IMR-90 (cell line): ENCODE measurements around the gene NRCAM. TPM values are rescaled to one million over a fixed set of nuclear protein-coding genes. Genes with fewer than 3 reads are reported as not detected.

Experiments used
- ATAC-seq: fragments of 200-7000 bp; cut with Tn5 transposase; 2 replicates; pipeline ENCODE4 v1.9.1; 2020; ENCODE audit warnings: low read depth, mild to moderate bottlenecking, moderate library complexity
- BruUV-seq: library from RNA; stranded (reverse); fragments of 400-500 nt; replicated peaks from 2 replicates; lab custom pipeline; 2021; lab: Mats Ljungman, UMichigan
- CTCF ChIA-PET: fragments of 300-600 bp; formaldehyde crosslinking; extraction: SDS; loops from one replicate; lab custom pipeline; 2021; ENCODE audit warnings: antibody characterized with exemption; lab: Yijun Ruan, JAX
- POLR2A ChIA-PET: fragments of 300-600 bp; sonication (Branson Sonifier 250); formaldehyde crosslinking; loops from one replicate; lab custom pipeline; 2022; ENCODE audit warnings: antibody characterized with exemption; ENCODE audit not compliant: unreplicated experiment; lab: Charles Lee
- DNase-seq: peaks from one replicate; pipeline ENCODE4 v3.0.0; 2013
- H2AFZ ChIP-seq: replicated peaks from 2 replicates; pipeline ENCODE3; 2013; ENCODE audit warnings: low read length, mild to moderate bottlenecking; ENCODE audit not compliant: poor library complexity
- H2AK5ac ChIP-seq: 2 replicates; pipeline ENCODE4 v1.6.1; 2013; ENCODE audit warnings: low read depth, low read length, inconsistent platforms
- H2AK9ac ChIP-seq: replicated peaks from 2 replicates; pipeline ENCODE3; 2013; ENCODE audit warnings: mild to moderate bottlenecking, low read depth, low read length, moderate library complexity; ENCODE audit not compliant: poor library complexity
- H2BK120ac ChIP-seq: 2 replicates; pipeline ENCODE4 v1.6.1; 2013; ENCODE audit warnings: low read depth, low read length, inconsistent platforms
- H2BK15ac ChIP-seq: 3 replicates; pipeline ENCODE4 v1.6.1; 2013; ENCODE audit warnings: low read depth, low read length, inconsistent platforms
- H2BK20ac ChIP-seq: 2 replicates; pipeline ENCODE4 v1.6.1; 2013; ENCODE audit warnings: low read depth, mild to moderate bottlenecking, inconsistent platforms, low read length, moderate library complexity
- H2BK5ac ChIP-seq: 2 replicates; pipeline ENCODE4 v1.6.1; 2013; ENCODE audit warnings: mild to moderate bottlenecking, low read depth, low read length, inconsistent platforms; ENCODE audit not compliant: poor library complexity, severe bottlenecking
- H3K14ac ChIP-seq: replicated peaks from 2 replicates; pipeline ENCODE4 v1.6.1; 2013; ENCODE audit warnings: low read depth, low read length, inconsistent platforms
- H3K18ac ChIP-seq: 2 replicates; pipeline ENCODE4 v1.6.1; 2013; ENCODE audit warnings: low read depth, low read length, control low read depth
- H3K23ac ChIP-seq: 2 replicates; pipeline ENCODE4 v1.6.1; 2013; ENCODE audit warnings: low read depth, low read length, inconsistent platforms
- H3K27ac ChIP-seq: 2 replicates; pipeline ENCODE4 v1.5.1; 2013; ENCODE audit warnings: mild to moderate bottlenecking, control low read depth, low read length; ENCODE audit not compliant: insufficient read depth
- H3K27me3 ChIP-seq: 2 replicates; pipeline ENCODE4 v1.6.1; 2013; ENCODE audit warnings: low read length; ENCODE audit not compliant: control insufficient read depth, insufficient read depth
- H3K36me3 ChIP-seq: 2 replicates; pipeline ENCODE4 v1.6.1; 2013; ENCODE audit warnings: low read length, mixed read lengths; ENCODE audit not compliant: control insufficient read depth, insufficient read depth
- H3K4ac ChIP-seq: 2 replicates; pipeline ENCODE4 v1.6.1; 2013; ENCODE audit warnings: low read depth, low read length, inconsistent platforms
- H3K4me1 ChIP-seq: 2 replicates; pipeline ENCODE4 v1.6.1; 2013; ENCODE audit warnings: low read length, mixed read lengths; ENCODE audit not compliant: control insufficient read depth, insufficient read depth
- H3K4me2 ChIP-seq: 2 replicates; pipeline ENCODE4 v1.6.1; 2013; ENCODE audit warnings: low read depth, mild to moderate bottlenecking, control low read depth, low read length, moderate library complexity
- H3K4me3 ChIP-seq: 2 replicates; pipeline ENCODE4 v1.5.1; 2013; ENCODE audit warnings: low read depth, mild to moderate bottlenecking, control low read depth, low read length, moderate library complexity; ENCODE audit not compliant: insufficient read depth
- H3K56ac ChIP-seq: 2 replicates; pipeline ENCODE4 v1.6.1; 2013; ENCODE audit warnings: low read length, inconsistent platforms; ENCODE audit not compliant: insufficient read depth; ENCODE audit errors: extremely low read depth
- H3K79me1 ChIP-seq, 2 experiments: 2 replicates each; pipeline ENCODE4 v1.6.1; 2013; ENCODE audit warnings: low read length in 2 of 2, inconsistent platforms in 1 of 2, low read depth in 1 of 2
- H3K9ac ChIP-seq: 2 replicates; pipeline ENCODE4 v1.6.1; 2013; ENCODE audit warnings: low read depth, low read length, control low read depth
- H3K9me1 ChIP-seq: 2 replicates; pipeline ENCODE4 v1.6.1; 2013; ENCODE audit warnings: low read length, inconsistent platforms; ENCODE audit not compliant: insufficient read depth
- H3K9me3 ChIP-seq: 2 replicates; pipeline ENCODE4 v1.6.1; 2013; ENCODE audit warnings: low read length; ENCODE audit not compliant: control insufficient read depth, insufficient read depth
- H4K20me1 ChIP-seq: 2 replicates; pipeline ENCODE4 v1.6.1; 2013; ENCODE audit warnings: low read length, inconsistent platforms; ENCODE audit not compliant: insufficient read depth
- H4K5ac ChIP-seq: 2 replicates; pipeline ENCODE4 v1.6.1; 2013; ENCODE audit warnings: mild to moderate bottlenecking, low read depth, low read length, control low read depth
- H4K8ac ChIP-seq, 2 experiments: 2 replicates each; pipeline ENCODE4 v1.6.1; 2013; ENCODE audit warnings: low read depth in 2 of 2, low read length in 2 of 2, control low read depth in 1 of 2, inconsistent platforms in 1 of 2
- H4K91ac ChIP-seq: 2 replicates; pipeline ENCODE4 v1.6.1; 2013; ENCODE audit warnings: low read depth, low read length, inconsistent platforms; ENCODE audit not compliant: insufficient read depth
- BHLHE40 ChIP-seq: fragments of 150-350 bp; IDR thresholded peaks from 2 replicates; pipeline ENCODE4 v1.6.1; 2016; ENCODE audit warnings: mild to moderate bottlenecking, low read depth, low read length
- CEBPB ChIP-seq: IDR thresholded peaks from 2 replicates; pipeline ENCODE4 v1.6.1; 2012; ENCODE audit warnings: low read depth, low read length, improper control_type of control experiment
- CHD1 ChIP-seq: IDR thresholded peaks from 2 replicates; pipeline ENCODE4 v1.6.1; 2012; ENCODE audit warnings: low read depth, low read length, improper control_type of control experiment
- FOS ChIP-seq: fragments of 150-350 bp; IDR thresholded peaks from 2 replicates; pipeline ENCODE4 v1.6.1; 2016; ENCODE audit warnings: low read depth, low read length
- MAFK ChIP-seq: IDR thresholded peaks from 2 replicates; pipeline ENCODE4 v1.6.1; 2012; ENCODE audit warnings: low read depth, low read length, improper control_type of control experiment
- MAZ ChIP-seq: IDR thresholded peaks from 2 replicates; pipeline ENCODE4 v1.6.1; 2012; ENCODE audit warnings: low read depth, mild to moderate bottlenecking, low read length, improper control_type of control experiment, moderate library complexity, borderline replicate concordance
- NFE2L2 ChIP-seq: fragments of 150-350 bp; IDR thresholded peaks from 2 replicates; pipeline ENCODE4 v1.6.1; 2016; ENCODE audit warnings: low read depth, mild to moderate bottlenecking, low read length
- POLR2A ChIP-seq: IDR thresholded peaks from 2 replicates; pipeline ENCODE4 v1.6.1; 2012; ENCODE audit warnings: mild to moderate bottlenecking, low read depth, low read length
- RAD21 ChIP-seq: IDR thresholded peaks from 2 replicates; pipeline ENCODE4 v1.6.1; 2012; ENCODE audit warnings: low read length, improper control_type of control experiment
- RCOR1 ChIP-seq: IDR thresholded peaks from 2 replicates; pipeline ENCODE4 v1.6.1; 2012; ENCODE audit warnings: mild to moderate bottlenecking, low read length, improper control_type of control experiment; ENCODE audit not compliant: insufficient replicate concordance
- RFX5 ChIP-seq: IDR thresholded peaks from 2 replicates; pipeline ENCODE4 v1.8.0; 2012; ENCODE audit warnings: low read depth, mild to moderate bottlenecking, low read length, moderate library complexity
- SMC3 ChIP-seq: fragments of 150-350 bp; IDR thresholded peaks from 2 replicates; pipeline ENCODE4 v1.6.1; 2016; ENCODE audit warnings: low read depth, mild to moderate bottlenecking, antibody characterized with exemption, low read length, moderate library complexity
- WGBS, 2 experiments: methylation state at CpG; one replicate each; pipeline versions ENCODE4 v1.1.5 to v1.1.7; 2013; ENCODE audit warnings: missing lambda C conversion rate in 2 of 2; ENCODE audit not compliant: insufficient read length in 1 of 2; ENCODE audit errors: extremely low coverage in 2 of 2; 5-methylcytosine and 5-hydroxymethylcytosine counted together
- dilution Hi-C: fragments of 300-500 bp; cut with HindIII; formaldehyde crosslinking; loops from one replicate; pipeline ENCODE4 v1.14.3; 2018; ENCODE audit warnings: low sequenced_read_pairs; ENCODE audit not compliant: unreplicated experiment
- in situ Hi-C: fragments of 300-500 bp; cut with MboI; formaldehyde crosslinking; loops from 3 replicates; pipeline ENCODE4 v1.14.3; 2019; ENCODE audit warnings: low sequenced_read_pairs, inconsistent platforms, mixed read lengths
- intact Hi-C: fragments of 100-400 bp; cut with micrococcal nuclease; formaldehyde crosslinking; loops from 2 replicates; pipeline ENCODE4 v1.10.0; 2022
- polyA plus RNA-seq, 3 experiments: library from polyadenylated mRNA; depleted of rRNA; stranded (reverse); fragments of >200 nt; gene quantifications; 2 replicates each; pipeline ENCODE4 v1.2.3, GENCODE V29; 2012; ENCODE audit warnings: low replicate concordance in 1 of 3
- total RNA-seq: library from RNA; depleted of rRNA; stranded (reverse); fragments of >200 nt; gene quantifications from 2 replicates; pipeline ENCODE4 v1.2.3, GENCODE V29; 2012
- TF ChIP-seq, protein P1 (sequence below): conservative IDR thresholded peaks from 2 replicates; pipeline ENCODE4 v1.5.1; 2012; ENCODE audit warnings: mild to moderate bottlenecking, low read depth, low read length, improper control_type of control experiment

Gene NRCAM
- total and polyA plus RNA-seq, 2 of the 4 experiments (the other 2 are of a cell fraction): 0.46 to 1.1 TPM

DNA sequence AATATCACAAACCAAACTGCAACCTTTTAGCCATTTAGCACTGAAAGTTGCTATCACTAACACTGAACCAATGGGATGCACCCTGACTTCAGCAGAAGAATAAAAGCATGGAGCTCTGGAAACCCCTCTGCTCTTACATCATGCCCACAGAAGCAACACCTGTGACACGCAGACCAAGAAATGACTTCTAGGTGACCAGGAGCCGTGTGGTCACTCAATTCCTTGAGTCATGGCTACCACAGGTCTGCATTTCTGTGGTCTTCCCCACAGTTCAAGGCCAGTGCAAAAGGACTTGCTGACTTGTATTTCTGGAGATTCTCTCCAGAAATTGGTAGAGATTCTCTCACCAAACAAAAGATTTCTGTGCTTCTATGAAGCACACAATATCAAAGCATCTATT lies 38.3 kb downstream of the NRCAM start:
- no peak overlapping the region for H2BK5ac ChIP-seq
- ATAC-seq: no peak
- H2BK120ac ChIP-seq: no peak overlapping the region
- no peak overlapping the region for H3K56ac ChIP-seq
- H4K5ac ChIP-seq: no peak overlapping the region
- H4K20me1 ChIP-seq: no peaks in the 10 kb centered on the region
- no peaks in the 10 kb centered on the region for H3K79me1 ChIP-seq
- TF ChIP-seq, protein P1, sequence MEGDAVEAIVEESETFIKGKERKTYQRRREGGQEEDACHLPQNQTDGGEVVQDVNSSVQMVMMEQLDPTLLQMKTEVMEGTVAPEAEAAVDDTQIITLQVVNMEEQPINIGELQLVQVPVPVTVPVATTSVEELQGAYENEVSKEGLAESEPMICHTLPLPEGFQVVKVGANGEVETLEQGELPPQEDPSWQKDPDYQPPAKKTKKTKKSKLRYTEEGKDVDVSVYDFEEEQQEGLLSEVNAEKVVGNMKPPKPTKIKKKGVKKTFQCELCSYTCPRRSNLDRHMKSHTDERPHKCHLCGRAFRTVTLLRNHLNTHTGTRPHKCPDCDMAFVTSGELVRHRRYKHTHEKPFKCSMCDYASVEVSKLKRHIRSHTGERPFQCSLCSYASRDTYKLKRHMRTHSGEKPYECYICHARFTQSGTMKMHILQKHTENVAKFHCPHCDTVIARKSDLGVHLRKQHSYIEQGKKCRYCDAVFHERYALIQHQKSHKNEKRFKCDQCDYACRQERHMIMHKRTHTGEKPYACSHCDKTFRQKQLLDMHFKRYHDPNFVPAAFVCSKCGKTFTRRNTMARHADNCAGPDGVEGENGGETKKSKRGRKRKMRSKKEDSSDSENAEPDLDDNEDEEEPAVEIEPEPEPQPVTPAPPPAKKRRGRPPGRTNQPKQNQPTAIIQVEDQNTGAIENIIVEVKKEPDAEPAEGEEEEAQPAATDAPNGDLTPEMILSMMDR: no peak
- TF ChIP-seq MAFK: no peak
- TF ChIP-seq BHLHE40: no peak
- TF ChIP-seq POLR2A: no peak
- TF ChIP-seq RAD21: no peak
- TF ChIP-seq CEBPB: no peak
- TF ChIP-seq CHD1: no peak
- TF ChIP-seq SMC3: no peak
- TF ChIP-seq RCOR1: no peak
- no peak for TF ChIP-seq FOS
- no peak for TF ChIP-seq RFX5
- TF ChIP-seq NFE2L2: no peak
- no peak for TF ChIP-seq MAZ
- H3K4me1 ChIP-seq: no peaks in the 10 kb centered on the region
- no peaks in the 10 kb centered on the region for H3K9me3 ChIP-seq
- H3K4ac ChIP-seq: no peak overlapping the region
- no peak overlapping the region for H3K14ac ChIP-seq
- H3K9ac ChIP-seq: no peak overlapping the region
- 40% methylated on average over 2 of the region's 2 CpGs; no CpG with 5 or more reads in 1 of the 2 experiments for whole genome bisulfite sequencing, 2 experiments
- no peak overlapping the region for H2AFZ ChIP-seq
- intact Hi-C loops: no loop called here
- POLR2A ChIA-PET: no interaction called here
- no peak overlapping the region for H2BK20ac ChIP-seq
- no peak overlapping the region for H2BK15ac ChIP-seq
- dilution Hi-C loops: no loop called here
- no peak overlapping the region for H3K18ac ChIP-seq
- H3K23ac ChIP-seq: no peak overlapping the region
- no peak overlapping the region for H3K4me3 ChIP-seq
- in situ Hi-C loops: no loop called here
- no peak overlapping the region for H2AK9ac ChIP-seq
- DNase-seq: no peak
- H2AK5ac ChIP-seq: no peak overlapping the region
- no peak overlapping the region for H4K8ac ChIP-seq
- H3K36me3 ChIP-seq: no peaks in the 10 kb centered on the region
- peaks cover 2% of the 10 kb centered on the region; the same call in 1 of the 2 replicates for H3K27me3 ChIP-seq
- no peaks in the 10 kb centered on the region for H3K9me1 ChIP-seq
- no peak overlapping the region for H3K4me2 ChIP-seq
- H3K27ac ChIP-seq: no peak overlapping the region
- CTCF ChIA-PET: no interaction called here
- no peak overlapping the region for H4K91ac ChIP-seq
- BruUV-seq: no TSS peak
